Astrocyte of the spinal cord (primary cell): ENCODE data around the gene EXOC4.

ENCODE experiments used
- DNase-seq: peaks from one replicate; pipeline ENCODE4 v3.0.0; 2011; ENCODE audit warnings: low read depth, low spot score
- H3K4me3 ChIP-seq: 2 replicates; pipeline ENCODE4 v1.5.1; 2011; ENCODE audit warnings: low read depth, mild to moderate bottlenecking, low read length, moderate library complexity
- CTCF ChIP-seq: IDR thresholded peaks from 2 replicates; pipeline ENCODE4 v1.5.1; 2012; ENCODE audit warnings: low read depth, mild to moderate bottlenecking, low read length, inconsistent platforms
- in situ Hi-C: cut with HindIII; loops from 2 replicates; pipeline ENCODE4 v1.10.0; 2017; ENCODE audit warnings: low sequenced_read_pairs

Gene EXOC4

GRCh38 chr7:133836666-133837065, 583.8 kb downstream of the EXOC4 start:
- H3K4me3 ChIP-seq: no peak overlapping the region
- DNase-seq: no peak
- in situ Hi-C loops: no loop called here
- TF ChIP-seq CTCF: no peak

- no peak overlapping the region for H3K4me3 ChIP-seq
- DNase-seq: no peak
- no peak for TF ChIP-seq CTCF
- in situ Hi-C loops: no loop called here
Measured at GRCh38 chr7:133837224-133837623, 584.3 kb downstream of the EXOC4 start.

GRCh38 chr7:133839121-133839520, 586.2 kb downstream of the EXOC4 start:
- no peak overlapping the region for H3K4me3 ChIP-seq
- DNase-seq: no peak
- in situ Hi-C loops: no loop called here
- TF ChIP-seq CTCF: no peak

GRCh38 chr7:133843341-133843740, 590.5 kb downstream of the EXOC4 start:
- no peak for TF ChIP-seq CTCF
- no peak overlapping the region for H3K4me3 ChIP-seq
- in situ Hi-C loops: no loop called here
- DNase-seq: no peak

GRCh38 chr7:133845005-133845404, 592.1 kb downstream of the EXOC4 start:
- DNase-seq: no peak
- TF ChIP-seq CTCF: no peak
- no peak overlapping the region for H3K4me3 ChIP-seq
- in situ Hi-C loops: no loop called here

GRCh38 chr7:133846203-133846945, 593.5 kb downstream of the EXOC4 start:
- no peak overlapping the region for H3K4me3 ChIP-seq
- DNase-seq: no peak
- in situ Hi-C loops: no loop called here
- TF ChIP-seq CTCF: no peak
